Panc1 (cell line): Measurements from ENCODE around the gene KRTAP2-1.

ENCODE experiments used
- POLR2AphosphoS5 ChIP-seq: IDR thresholded peaks from 2 replicates; pipeline ENCODE4 v1.6.1; 2012; ENCODE audit warnings: mild to moderate bottlenecking, low read depth, low read length, moderate library complexity
- TF ChIP-seq, protein P1 (sequence below): fragments of 450-650 bp; IDR thresholded peaks from 2 replicates; pipeline ENCODE4 v1.5.1; 2017; ENCODE audit warnings: mild to moderate bottlenecking

DNA sequence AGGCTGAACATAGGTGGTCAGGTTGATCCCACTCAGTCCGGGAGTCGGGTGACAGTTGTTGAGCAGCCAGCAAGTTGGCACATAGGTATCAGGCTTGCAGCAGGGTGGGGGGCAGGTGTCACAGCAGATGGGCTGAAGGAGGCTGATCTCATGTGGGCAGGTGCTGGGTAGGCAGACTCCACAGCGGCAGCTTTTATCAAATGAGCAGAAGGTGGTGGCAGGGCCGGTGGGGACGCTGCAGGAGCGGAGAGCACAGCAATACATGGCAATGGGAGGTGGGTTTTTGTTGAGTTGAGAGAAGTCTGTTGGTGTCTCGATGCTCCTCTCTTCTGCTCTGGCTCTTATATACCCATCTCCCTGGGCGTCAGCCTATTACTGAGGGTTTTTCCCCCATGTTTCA lies 38.3 kb downstream of the KRTAP2-1 start, which contains the start of gene KRTAP3-1:
- no peak for TF ChIP-seq POLR2AphosphoS5
- TF ChIP-seq, protein P1, sequence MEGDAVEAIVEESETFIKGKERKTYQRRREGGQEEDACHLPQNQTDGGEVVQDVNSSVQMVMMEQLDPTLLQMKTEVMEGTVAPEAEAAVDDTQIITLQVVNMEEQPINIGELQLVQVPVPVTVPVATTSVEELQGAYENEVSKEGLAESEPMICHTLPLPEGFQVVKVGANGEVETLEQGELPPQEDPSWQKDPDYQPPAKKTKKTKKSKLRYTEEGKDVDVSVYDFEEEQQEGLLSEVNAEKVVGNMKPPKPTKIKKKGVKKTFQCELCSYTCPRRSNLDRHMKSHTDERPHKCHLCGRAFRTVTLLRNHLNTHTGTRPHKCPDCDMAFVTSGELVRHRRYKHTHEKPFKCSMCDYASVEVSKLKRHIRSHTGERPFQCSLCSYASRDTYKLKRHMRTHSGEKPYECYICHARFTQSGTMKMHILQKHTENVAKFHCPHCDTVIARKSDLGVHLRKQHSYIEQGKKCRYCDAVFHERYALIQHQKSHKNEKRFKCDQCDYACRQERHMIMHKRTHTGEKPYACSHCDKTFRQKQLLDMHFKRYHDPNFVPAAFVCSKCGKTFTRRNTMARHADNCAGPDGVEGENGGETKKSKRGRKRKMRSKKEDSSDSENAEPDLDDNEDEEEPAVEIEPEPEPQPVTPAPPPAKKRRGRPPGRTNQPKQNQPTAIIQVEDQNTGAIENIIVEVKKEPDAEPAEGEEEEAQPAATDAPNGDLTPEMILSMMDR: no peak
